Measurements from ENCODE around the gene RYR2. TPM values are rescaled to one million over a fixed set of nuclear protein-coding genes. Genes with fewer than 3 reads are reported as not detected.

Gene RYR2
- total and polyA plus RNA-seq, 4 donors = 9.2 to 31.2 (median 17.3) TPM

GRCh38 chr1:237393632-237394031 lies 351.6 kb downstream of the RYR2 start:
- no CpG with 5 or more reads among the region's 3 CpGs for WGBS (ENCODE audit: insufficient coverage)
- no peak overlapping the region for H3K27ac ChIP-seq (ENCODE audit: low read depth, low read length)

GRCh38 chr1:237394281-237394680 lies 352.3 kb downstream of the RYR2 start:
- Histone ChIP-seq H3K4me1 (ENCODE audit: control insufficient read depth, insufficient read depth, low read length) (no peaks in the 10 kb centered on the region), H3K9me3 (ENCODE audit: control insufficient read depth, insufficient read depth, low read length) (no peaks in the 10 kb centered on the region), H3K27ac (ENCODE audit: low read depth, low read length) (no peak overlapping the region), H3K36me3 (ENCODE audit: control insufficient read depth, insufficient read depth, low read length) (no peaks in the 10 kb centered on the region), H3K4me3 (ENCODE audit: low read depth, low read length) (no peak overlapping the region), H3K27me3 (ENCODE audit: control insufficient read depth, insufficient read depth, low read length) (no peaks in the 10 kb centered on the region)
- peak in 2 of 6 donors; percentile 6 to 57 for DNase-seq (ENCODE audit: low read depth in 4 of 6, low spot score in 6 of 6)
- no CpG with 5 or more reads among the region's 2 CpGs for WGBS (ENCODE audit: insufficient coverage)

More at GRCh38 chr1:237393632-237394031, 351.6 kb downstream of the RYR2 start:
- Histone ChIP-seq H3K9me3 (ENCODE audit: control insufficient read depth, insufficient read depth, low read length) (no peaks in the 10 kb centered on the region), H3K4me3 (ENCODE audit: low read depth, low read length) (no peak overlapping the region), H3K27me3 (ENCODE audit: control insufficient read depth, insufficient read depth, low read length) (no peaks in the 10 kb centered on the region), H3K36me3 (ENCODE audit: control insufficient read depth, insufficient read depth, low read length) (no peaks in the 10 kb centered on the region), H3K4me1 (ENCODE audit: control insufficient read depth, insufficient read depth, low read length) (no peaks in the 10 kb centered on the region)
- DNase-seq (ENCODE audit: low read depth in 4 of 6, low spot score in 6 of 6) = no peak

DNA sequence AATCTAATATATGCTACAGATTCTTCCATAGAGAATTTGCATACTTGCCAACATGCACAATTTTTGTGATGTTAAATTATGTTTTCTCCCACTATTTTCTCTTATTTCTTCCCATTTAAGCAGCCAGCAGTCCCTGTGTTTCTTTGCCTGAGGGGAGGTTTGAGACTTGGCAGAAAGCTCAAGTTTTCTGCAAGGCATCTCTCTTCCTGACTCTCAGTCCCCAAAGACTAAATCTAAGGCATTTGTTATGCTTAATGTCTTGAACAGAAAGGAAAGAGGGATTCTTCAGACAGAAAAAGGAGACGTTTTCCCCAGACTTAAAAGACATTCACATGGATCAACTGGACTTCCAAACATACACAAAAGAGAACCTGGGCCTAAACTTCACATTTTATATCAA lies 354.4 kb downstream of the RYR2 start:
- Histone ChIP-seq H3K4me1 (ENCODE audit: control insufficient read depth, insufficient read depth, low read length) (no peaks in the 10 kb centered on the region), H3K27ac (ENCODE audit: low read depth, low read length) (no peak overlapping the region), H3K4me3 (ENCODE audit: low read depth, low read length) (no peak overlapping the region), H3K27me3 (ENCODE audit: control insufficient read depth, insufficient read depth, low read length) (no peaks in the 10 kb centered on the region), H3K36me3 (ENCODE audit: control insufficient read depth, insufficient read depth, low read length) (no peaks in the 10 kb centered on the region), H3K9me3 (ENCODE audit: control insufficient read depth, insufficient read depth, low read length) (no peaks in the 10 kb centered on the region)
- peak in 2 of 6 donors; percentile 13 to 42 for DNase-seq (ENCODE audit: low read depth in 4 of 6, low spot score in 6 of 6)
- WGBS (ENCODE audit: insufficient coverage) = no CpG with 5 or more reads among the region's 1 CpG

GRCh38 chr1:237398751-237399150 lies 356.8 kb downstream of the RYR2 start:
- Histone ChIP-seq H3K9me3 (ENCODE audit: control insufficient read depth, insufficient read depth, low read length) (peaks cover 3% of the 10 kb centered on the region), H3K4me3 (ENCODE audit: low read depth, low read length) (no peak overlapping the region), H3K4me1 (ENCODE audit: control insufficient read depth, insufficient read depth, low read length) (no peaks in the 10 kb centered on the region), H3K27ac (ENCODE audit: low read depth, low read length) (no peak overlapping the region), H3K27me3 (ENCODE audit: control insufficient read depth, insufficient read depth, low read length) (no peaks in the 10 kb centered on the region), H3K36me3 (ENCODE audit: control insufficient read depth, insufficient read depth, low read length) (no peaks in the 10 kb centered on the region)
- DNase-seq (ENCODE audit: low read depth in 4 of 6, low spot score in 6 of 6) = no peak
- 87% methylated on average over 4 of the region's 4 CpGs for WGBS (ENCODE audit: insufficient coverage)

DNA sequence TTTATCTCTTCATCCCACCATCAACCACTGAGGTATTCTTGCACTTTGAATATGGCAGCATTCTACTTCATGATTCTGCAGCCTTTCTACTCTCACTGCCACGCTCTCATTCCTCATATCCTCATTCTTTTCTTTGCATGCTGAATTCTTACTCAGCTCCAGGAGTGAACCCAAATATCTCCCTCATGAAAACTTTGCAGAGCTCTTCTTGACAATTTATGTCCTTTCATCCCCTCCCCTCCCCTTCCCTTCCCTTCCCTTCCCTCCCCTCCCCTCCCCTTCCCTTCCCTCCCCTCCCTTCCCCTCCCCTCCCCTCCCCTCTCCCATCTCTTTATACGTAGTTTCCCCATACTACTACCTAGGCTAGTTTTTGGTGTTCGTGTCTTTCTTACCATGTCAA lies 363.9 kb downstream of the RYR2 start:
- Histone ChIP-seq H3K27me3 (ENCODE audit: control insufficient read depth, insufficient read depth, low read length) (no peaks in the 10 kb centered on the region), H3K36me3 (ENCODE audit: control insufficient read depth, insufficient read depth, low read length) (no peaks in the 10 kb centered on the region), H3K9me3 (ENCODE audit: control insufficient read depth, insufficient read depth, low read length) (peaks cover 3% of the 10 kb centered on the region), H3K4me3 (ENCODE audit: low read depth, low read length) (no peak overlapping the region), H3K4me1 (ENCODE audit: control insufficient read depth, insufficient read depth, low read length) (no peaks in the 10 kb centered on the region), H3K27ac (ENCODE audit: low read depth, low read length) (no peak overlapping the region)
- WGBS (ENCODE audit: insufficient coverage) = 100% methylated on average over 1 of the region's 3 CpGs
- no peak for DNase-seq (ENCODE audit: low read depth in 4 of 6, low spot score in 6 of 6)

- WGBS (ENCODE audit: insufficient coverage) = no CpG with 5 or more reads among the region's 2 CpGs
These were observed 369.6 kb downstream of the RYR2 start for GRCh38 chr1:237411621-237412020.

DNA sequence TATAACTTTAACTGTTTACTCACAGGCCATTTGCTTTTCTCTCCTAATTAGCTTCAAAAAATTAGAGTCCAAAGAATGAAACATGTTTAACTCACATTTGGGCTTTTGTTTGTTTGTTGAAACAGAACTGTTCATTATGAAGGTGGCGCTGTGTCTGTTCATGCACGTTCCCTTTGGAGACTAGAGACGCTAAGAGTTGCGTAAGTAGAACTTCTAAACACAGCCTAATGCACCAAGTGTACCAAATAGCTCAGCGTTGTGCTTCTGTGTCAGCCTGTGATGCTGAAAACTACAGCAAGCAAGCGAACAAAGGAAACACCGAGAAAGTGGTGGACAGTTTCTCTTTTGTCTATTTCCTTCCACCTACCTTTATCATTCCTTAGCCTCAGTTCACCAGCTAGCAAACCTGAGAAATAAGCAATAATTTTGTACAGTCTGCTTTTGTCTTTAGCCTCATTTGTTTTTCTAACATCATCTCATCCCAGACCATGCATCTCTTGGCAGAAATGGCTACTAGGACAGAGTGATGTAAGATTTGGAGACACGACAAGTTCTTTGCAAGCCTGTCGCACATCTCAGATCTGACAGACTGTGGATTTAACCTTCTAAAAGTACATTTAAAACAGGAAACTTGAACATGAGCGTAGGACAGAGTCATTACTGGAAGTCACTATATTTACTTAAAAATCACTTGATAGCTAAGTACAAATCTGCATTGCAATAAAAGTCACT lies 375.1 kb downstream of the RYR2 start:
- Histone ChIP-seq H3K9me3 (ENCODE audit: control insufficient read depth, insufficient read depth, low read length) (peaks cover 3% of the 10 kb centered on the region), H3K27me3 (ENCODE audit: control insufficient read depth, insufficient read depth, low read length) (no peaks in the 10 kb centered on the region), H3K4me3 (ENCODE audit: low read depth, low read length) (no peak overlapping the region), H3K4me1 (ENCODE audit: control insufficient read depth, insufficient read depth, low read length) (no peaks in the 10 kb centered on the region), H3K27ac (ENCODE audit: low read depth, low read length) (no peak overlapping the region), H3K36me3 (ENCODE audit: control insufficient read depth, insufficient read depth, low read length) (no peaks in the 10 kb centered on the region)
- 95% methylated on average over 5 of the region's 10 CpGs for WGBS (ENCODE audit: insufficient coverage)
- DNase-seq (ENCODE audit: low read depth in 4 of 6, low spot score in 6 of 6) = peak in 1 of 6 donors; percentile 42

More at GRCh38 chr1:237411621-237412020, 369.6 kb downstream of the RYR2 start:
- no peak for DNase-seq (ENCODE audit: low read depth in 4 of 6, low spot score in 6 of 6)
- Histone ChIP-seq H3K27ac (ENCODE audit: low read depth, low read length) (no peak overlapping the region), H3K27me3 (ENCODE audit: control insufficient read depth, insufficient read depth, low read length) (no peaks in the 10 kb centered on the region), H3K4me3 (ENCODE audit: low read depth, low read length) (no peak overlapping the region), H3K4me1 (ENCODE audit: control insufficient read depth, insufficient read depth, low read length) (no peaks in the 10 kb centered on the region), H3K36me3 (ENCODE audit: control insufficient read depth, insufficient read depth, low read length) (no peaks in the 10 kb centered on the region), H3K9me3 (ENCODE audit: control insufficient read depth, insufficient read depth, low read length) (no peaks in the 10 kb centered on the region)

DNA sequence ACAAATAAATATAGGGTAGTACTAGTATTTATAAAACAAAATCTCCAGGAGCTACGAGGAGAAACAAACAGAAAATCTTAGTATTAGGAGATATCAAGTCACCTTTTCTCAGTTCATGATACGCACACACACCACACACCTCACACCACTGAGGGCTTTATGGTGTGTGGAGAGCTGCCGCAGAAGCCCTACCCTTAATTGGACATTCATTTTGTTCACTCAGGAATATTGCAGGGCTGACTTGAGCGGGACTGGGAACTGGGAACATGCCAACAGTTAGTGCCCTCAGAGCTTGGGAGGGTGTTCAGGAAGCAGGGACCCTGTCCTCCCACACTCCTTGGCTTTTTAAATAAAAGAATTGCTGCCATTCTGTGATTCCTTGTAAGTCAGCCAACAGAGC lies 386.8 kb downstream of the RYR2 start:
- H3K4me3 ChIP-seq (ENCODE audit: low read depth, low read length) = no peak overlapping the region
- H3K4me1 ChIP-seq (ENCODE audit: control insufficient read depth, insufficient read depth, low read length) = no peaks in the 10 kb centered on the region
- DNase-seq (ENCODE audit: low read depth in 4 of 6, low spot score in 6 of 6) = no peak
- H3K9me3 ChIP-seq (ENCODE audit: control insufficient read depth, insufficient read depth, low read length) = no peaks in the 10 kb centered on the region
- H3K27ac ChIP-seq (ENCODE audit: low read depth, low read length) = no peak overlapping the region
- no CpG with 5 or more reads among the region's 4 CpGs for WGBS (ENCODE audit: insufficient coverage)
- H3K36me3 ChIP-seq (ENCODE audit: control insufficient read depth, insufficient read depth, low read length) = no peaks in the 10 kb centered on the region
- H3K27me3 ChIP-seq (ENCODE audit: control insufficient read depth, insufficient read depth, low read length) = no peaks in the 10 kb centered on the region

GRCh38 chr1:237429252-237429651 lies 387.3 kb downstream of the RYR2 start:
- 93% methylated on average over 2 of the region's 3 CpGs for WGBS (ENCODE audit: insufficient coverage)
- Histone ChIP-seq H3K27me3 (ENCODE audit: control insufficient read depth, insufficient read depth, low read length) (no peaks in the 10 kb centered on the region), H3K4me1 (ENCODE audit: control insufficient read depth, insufficient read depth, low read length) (no peaks in the 10 kb centered on the region), H3K36me3 (ENCODE audit: control insufficient read depth, insufficient read depth, low read length) (no peaks in the 10 kb centered on the region), H3K4me3 (ENCODE audit: low read depth, low read length) (no peak overlapping the region), H3K27ac (ENCODE audit: low read depth, low read length) (no peak overlapping the region), H3K9me3 (ENCODE audit: control insufficient read depth, insufficient read depth, low read length) (no peaks in the 10 kb centered on the region)
- DNase-seq (ENCODE audit: low read depth in 4 of 6, low spot score in 6 of 6) = no peak

- Histone ChIP-seq H3K27me3 (ENCODE audit: control insufficient read depth, insufficient read depth, low read length) (no peaks in the 10 kb centered on the region), H3K9me3 (ENCODE audit: control insufficient read depth, insufficient read depth, low read length) (no peaks in the 10 kb centered on the region), H3K27ac (ENCODE audit: low read depth, low read length) (no peak overlapping the region), H3K36me3 (ENCODE audit: control insufficient read depth, insufficient read depth, low read length) (no peaks in the 10 kb centered on the region), H3K4me3 (ENCODE audit: low read depth, low read length) (no peak overlapping the region), H3K4me1 (ENCODE audit: control insufficient read depth, insufficient read depth, low read length) (no peaks in the 10 kb centered on the region)
- no peak for DNase-seq (ENCODE audit: low read depth in 4 of 6, low spot score in 6 of 6)
These were observed 389.5 kb downstream of the RYR2 start for GRCh38 chr1:237431448-237431847.
